GM21423 (cell line): Measurements from ENCODE around the gene THRB.

Experiments used
- ATAC-seq: cut with Tn5 transposase; IDR thresholded peaks from one replicate; pipeline ENCODE4 v1.9.1; 2021; ENCODE audit warnings: mild to moderate bottlenecking, moderate library complexity; ENCODE audit not compliant: unreplicated experiment

THRB gene

GRCh38 chr3:24195504-24196230 lies 299.0 kb downstream of the THRB start:
- ATAC-seq = no peak

DNA sequence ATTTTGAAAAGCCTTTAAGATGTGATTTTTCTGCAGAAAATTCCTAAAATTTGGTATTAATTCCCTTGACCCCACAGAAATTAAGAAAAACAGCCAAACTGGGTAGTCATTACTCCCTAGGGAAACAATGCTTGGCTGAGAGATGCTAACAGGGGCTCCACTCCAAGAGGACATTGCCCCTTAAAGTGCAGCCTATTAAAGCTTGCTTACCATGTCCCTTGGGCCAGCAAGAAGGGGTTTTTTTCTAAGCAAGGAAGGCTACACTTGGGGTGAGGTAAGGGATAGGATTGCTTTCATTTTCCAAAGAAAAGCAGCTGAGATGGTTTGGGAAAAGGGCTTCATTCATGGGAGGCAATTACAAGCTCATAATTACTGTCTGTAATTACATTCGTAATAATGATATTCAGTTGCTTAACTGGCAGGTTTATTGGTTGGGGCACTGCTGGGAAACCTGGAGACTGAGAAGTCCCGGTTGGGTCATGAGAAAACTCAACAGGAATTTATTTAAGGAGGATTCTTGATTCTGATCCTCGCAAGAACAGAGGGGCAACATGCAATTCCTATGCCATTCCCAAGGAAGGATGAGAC lies 302.1 kb downstream of the THRB start:
- ATAC-seq = no peak

GRCh38 chr3:24191801-24192403 lies 302.7 kb downstream of the THRB start:
- ATAC-seq = no peak

GRCh38 chr3:24190256-24190655 lies 304.4 kb downstream of the THRB start:
- no peak for ATAC-seq

DNA sequence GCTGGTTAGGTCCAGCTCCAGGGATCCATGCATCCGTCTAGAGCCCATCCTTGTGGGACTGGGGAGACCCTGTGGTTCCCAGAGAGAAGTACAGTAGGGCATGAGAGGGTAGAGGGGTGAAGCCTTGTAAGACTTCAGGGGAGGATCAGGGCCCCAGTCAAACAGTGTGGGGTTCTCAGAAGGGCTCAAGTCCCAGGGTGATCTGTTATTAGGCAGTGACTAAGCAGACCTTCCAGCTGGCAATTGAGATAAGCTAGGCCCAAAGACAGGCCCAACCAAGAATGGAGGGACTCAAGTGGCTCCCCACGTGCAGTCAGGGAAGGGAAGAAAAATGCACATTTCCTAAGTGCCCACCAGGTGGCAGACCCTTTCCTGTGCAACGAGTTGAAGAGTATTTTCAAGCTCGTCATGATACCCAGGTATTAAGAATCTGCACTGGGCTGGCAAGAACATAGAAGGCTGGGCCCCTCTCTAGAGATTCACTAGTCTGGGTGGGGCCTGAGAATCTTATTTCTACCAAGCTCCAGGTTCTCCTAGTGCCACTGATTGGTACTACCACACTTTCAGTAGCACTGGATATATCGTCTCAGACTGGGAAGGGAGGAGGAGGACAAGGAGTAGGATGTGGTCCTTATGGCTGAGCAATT lies 308.8 kb downstream of the THRB start:
- peak; percentile 77 for ATAC-seq

- no peak for ATAC-seq
Measured at GRCh38 chr3:24184528-24185176, 310.0 kb downstream of the THRB start.

DNA sequence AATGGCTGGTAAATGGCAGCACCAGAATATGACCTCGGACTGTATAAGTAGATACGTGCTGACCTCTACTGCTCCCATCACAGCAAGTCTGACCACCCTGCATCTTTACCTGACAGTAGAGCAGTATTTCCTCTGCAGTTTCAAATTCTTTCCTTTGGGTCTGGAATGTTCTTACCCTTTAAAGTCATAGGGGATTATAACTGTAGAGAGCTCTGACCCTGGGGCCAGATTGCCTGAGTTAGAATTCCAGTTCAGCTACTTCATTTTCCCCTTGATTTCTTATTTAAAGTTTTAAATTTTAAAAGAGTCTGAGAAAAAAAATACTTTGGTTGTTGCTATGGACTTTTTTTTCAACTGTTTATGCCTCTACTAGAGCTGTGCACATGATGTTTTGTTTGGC lies 311.9 kb downstream of the THRB start:
- no peak for ATAC-seq

DNA sequence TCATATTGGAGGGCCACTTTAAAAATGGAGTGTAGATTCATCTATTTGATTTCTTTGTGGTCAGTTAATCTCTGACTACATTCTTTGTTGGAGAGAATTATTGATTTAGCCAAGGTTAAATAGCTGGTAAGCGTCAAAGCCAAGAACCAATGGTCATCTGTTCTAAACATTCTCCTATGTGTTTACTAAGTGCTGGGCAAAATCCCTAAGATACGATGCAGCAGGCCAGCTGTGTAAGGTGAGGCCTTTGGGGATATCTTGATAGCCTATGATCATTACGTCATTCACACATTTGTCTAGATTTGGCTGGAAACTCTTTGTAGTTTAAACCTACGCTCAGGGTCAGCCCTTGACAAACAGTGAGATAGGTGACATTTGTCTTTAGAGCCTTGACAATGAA lies 313.4 kb downstream of the THRB start:
- no peak for ATAC-seq

GRCh38 chr3:24180616-24181015 lies 314.0 kb downstream of the THRB start:
- ATAC-seq = no peak

DNA sequence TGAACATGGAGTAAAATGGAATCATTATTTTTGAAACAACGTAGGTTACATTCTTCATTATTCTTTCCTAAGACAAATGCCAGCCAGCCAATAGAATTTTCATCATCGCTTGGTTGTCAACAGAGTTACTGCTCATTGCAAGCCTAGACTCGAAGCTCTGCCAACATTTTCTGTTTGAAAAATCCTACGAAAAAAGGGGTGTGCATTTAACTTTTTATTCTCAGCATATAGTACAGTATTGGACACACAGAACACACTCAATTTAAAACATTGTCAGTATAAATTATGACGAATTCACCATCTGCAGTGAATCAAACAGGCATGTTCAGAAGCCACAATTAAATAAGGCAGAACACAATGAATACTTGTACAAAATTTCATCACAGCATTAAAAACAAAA lies 317.4 kb downstream of the THRB start:
- ATAC-seq = no peak

DNA sequence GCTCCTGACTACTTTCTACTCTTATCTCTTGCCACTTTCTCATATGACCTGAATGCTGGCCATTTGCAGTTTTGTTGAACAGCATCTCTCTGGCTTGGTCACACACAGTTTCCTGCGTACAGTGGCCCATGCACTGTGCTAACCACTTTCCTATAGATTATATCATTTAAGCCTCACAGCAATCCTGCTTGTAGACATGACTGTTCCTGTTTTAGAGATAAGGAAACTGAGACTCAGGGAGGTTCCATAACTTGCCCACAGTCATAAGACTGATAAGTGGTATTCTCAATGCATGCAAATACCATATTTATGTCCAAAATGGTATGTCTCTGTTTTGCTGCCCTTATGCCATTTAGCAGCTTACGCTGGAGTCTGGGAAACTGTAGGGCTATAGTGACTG lies 320.0 kb downstream of the THRB start:
- no peak for ATAC-seq

DNA sequence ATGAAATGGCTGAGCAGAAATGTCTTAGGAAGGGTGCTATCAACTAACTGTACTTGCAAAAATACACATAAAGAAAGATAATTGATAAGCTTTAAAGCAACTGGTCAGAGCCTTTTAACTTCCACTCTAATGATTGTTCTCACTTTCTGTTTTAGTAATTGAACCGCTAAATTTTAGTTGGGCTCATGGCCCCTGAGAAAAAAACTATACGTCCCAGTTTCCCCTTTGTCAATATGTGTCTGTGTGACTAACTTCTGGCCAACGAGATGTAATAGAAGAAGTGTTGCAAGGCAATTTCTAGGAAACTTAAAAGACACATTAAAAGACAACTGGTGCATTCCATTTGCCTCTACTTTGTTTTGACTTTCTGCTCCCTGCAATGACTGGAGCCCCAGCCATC lies 325.7 kb downstream of the THRB start:
- ATAC-seq = no peak

- ATAC-seq = no peak
Measured at GRCh38 chr3:24167429-24167828, 327.2 kb downstream of the THRB start.

GRCh38 chr3:24166515-24166914 lies 328.1 kb downstream of the THRB start:
- no peak for ATAC-seq

GRCh38 chr3:24165603-24165982 lies 329.1 kb downstream of the THRB start:
- no peak for ATAC-seq

DNA sequence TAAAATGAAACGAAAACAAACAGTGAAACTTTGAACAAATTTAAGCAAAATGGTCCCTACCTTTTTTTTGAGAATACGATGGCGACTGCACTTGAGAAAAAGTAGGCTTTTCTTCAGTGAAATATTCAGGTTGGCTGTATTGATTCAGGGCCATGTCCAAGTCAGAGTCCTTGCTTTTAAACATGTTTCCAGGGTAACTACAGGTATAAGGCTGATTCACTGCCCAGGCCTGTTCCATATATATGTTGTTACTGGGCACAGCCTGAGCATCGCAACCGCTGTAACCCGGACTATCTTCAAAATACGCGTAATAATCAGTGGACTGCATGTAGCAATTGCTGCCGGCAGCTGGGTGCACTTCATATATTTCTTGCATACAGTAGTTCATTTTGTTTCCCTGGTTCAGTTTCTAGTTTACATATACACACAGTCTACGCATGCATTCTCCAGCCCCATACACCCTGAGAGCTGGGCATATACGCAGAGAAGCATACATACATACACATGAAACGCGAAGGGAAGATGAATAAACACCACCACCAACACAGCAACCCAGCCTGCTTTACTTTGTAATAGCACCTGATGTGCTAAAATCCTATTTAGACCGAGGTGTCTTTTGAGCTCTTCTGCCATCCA lies 329.6 kb downstream of the THRB start:
- ATAC-seq = no peak

GRCh38 chr3:24162929-24163328 lies 331.7 kb downstream of the THRB start:
- ATAC-seq = no peak

DNA sequence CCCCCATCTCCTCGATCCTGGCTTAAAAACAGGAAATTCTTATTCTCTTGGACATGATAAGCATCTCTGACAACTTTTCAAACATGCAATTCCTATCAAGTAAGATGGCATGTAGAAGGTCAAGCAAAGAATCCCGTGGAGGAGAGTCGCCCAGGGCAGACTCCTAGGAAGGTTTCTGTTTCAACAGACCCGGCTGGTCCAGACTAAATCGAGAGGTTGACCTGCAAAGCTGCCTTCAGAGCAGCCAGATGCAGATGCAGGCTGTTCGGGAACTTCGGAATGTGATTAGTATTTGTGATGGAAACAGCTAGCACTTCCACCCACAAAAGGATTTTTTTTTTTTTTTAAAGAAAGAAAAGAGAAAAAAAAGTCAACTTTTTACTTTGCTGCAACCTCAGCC lies 332.8 kb downstream of the THRB start:
- no peak for ATAC-seq

- ATAC-seq = no peak
Measured at GRCh38 chr3:24160424-24161095, 334.1 kb downstream of the THRB start.

- no peak for ATAC-seq
Measured at GRCh38 chr3:24158761-24159454, 335.7 kb downstream of the THRB start.
